SK-N-SH treated with all-trans-retinoic acid at 6 μM for 48 hours (cell line): ENCODE results near the gene KRT15.

ENCODE experiments used
- ATAC-seq: fragments of 200-7000 bp; cut with Tn5 transposase; 3 replicates; pipeline ENCODE4 v1.9.1; 2020; ENCODE audit warnings: mild to moderate bottlenecking, moderate library complexity
- ARNTL ChIP-seq: fragments of 450-650 bp; formaldehyde crosslinking; IDR thresholded peaks from 2 replicates; pipeline ENCODE4 v1.5.0; 2020; ENCODE audit warnings: low read depth, mild to moderate bottlenecking, moderate library complexity, borderline replicate concordance
- BACH2 ChIP-seq: fragments of 250-450 bp; sonication (Bioruptor Pico); IDR thresholded peaks from 2 replicates; pipeline ENCODE4 v1.9.0; 2021; ENCODE audit warnings: mild to moderate bottlenecking, borderline replicate concordance
- CSDC2 ChIP-seq: fragments of 250-450 bp; sonication (Bioruptor Pico); IDR thresholded peaks from 2 replicates; pipeline ENCODE4 v1.5.0; 2020; ENCODE audit warnings: mild to moderate bottlenecking, moderate library complexity
- ESRRG ChIP-seq: fragments of 250-450 bp; sonication (Bioruptor Pico); IDR thresholded peaks from 2 replicates; pipeline ENCODE4 v1.6.1; 2021; ENCODE audit warnings: mild to moderate bottlenecking
- GLIS3 ChIP-seq: fragments of 250-450 bp; sonication (Bioruptor Pico); IDR thresholded peaks from 2 replicates; pipeline ENCODE4 v1.5.0; 2020; ENCODE audit warnings: mild to moderate bottlenecking, moderate library complexity
- ISL1 ChIP-seq: fragments of 250-450 bp; sonication (Bioruptor Pico); IDR thresholded peaks from 2 replicates; pipeline ENCODE4 v2.1.2; 2022; ENCODE audit warnings: mild to moderate bottlenecking, moderate library complexity
- OSR1 ChIP-seq: fragments of 250-450 bp; sonication (Bioruptor Pico); IDR thresholded peaks from 2 replicates; pipeline ENCODE4 v1.8.0; 2022; ENCODE audit warnings: moderate library complexity, mild to moderate bottlenecking, inconsistent platforms
- PPARA ChIP-seq: fragments of 250-450 bp; sonication (Bioruptor Pico); IDR thresholded peaks from 2 replicates; pipeline ENCODE4 v1.5.0; 2020; ENCODE audit warnings: mild to moderate bottlenecking, borderline replicate concordance
- RARB ChIP-seq: fragments of 250-450 bp; sonication (Bioruptor Pico); IDR thresholded peaks from 2 replicates; pipeline ENCODE4 v1.8.0; 2021; ENCODE audit warnings: mild to moderate bottlenecking, moderate library complexity
- SNAI2 ChIP-seq: fragments of 250-450 bp; sonication (Bioruptor Pico); IDR thresholded peaks from 2 replicates; pipeline ENCODE4 v1.5.0; 2020; ENCODE audit warnings: mild to moderate bottlenecking, moderate library complexity
- TCF4 ChIP-seq: fragments of 250-450 bp; sonication (Bioruptor Pico); IDR thresholded peaks from 2 replicates; pipeline ENCODE4 v1.8.0; 2021; ENCODE audit warnings: mild to moderate bottlenecking, moderate library complexity, borderline replicate concordance
- TOX ChIP-seq: fragments of 250-450 bp; sonication (Bioruptor Pico); IDR thresholded peaks from 2 replicates; pipeline ENCODE4 v1.8.0; 2021; ENCODE audit warnings: mild to moderate bottlenecking, moderate library complexity, borderline replicate concordance
- ZC3H10 ChIP-seq: fragments of 250-450 bp; sonication (Bioruptor Pico); IDR thresholded peaks from 2 replicates; pipeline ENCODE4 v1.5.1; 2021; ENCODE audit warnings: mild to moderate bottlenecking, moderate library complexity
- ZFP3 ChIP-seq: fragments of 250-450 bp; sonication (Bioruptor Pico); IDR thresholded peaks from 2 replicates; pipeline ENCODE4 v1.5.0; 2020; ENCODE audit warnings: mild to moderate bottlenecking, moderate library complexity
- ZFP30 ChIP-seq: fragments of 450-650 bp; formaldehyde crosslinking; IDR thresholded peaks from 2 replicates; pipeline ENCODE4 v1.5.0; 2022; ENCODE audit warnings: mild to moderate bottlenecking, moderate library complexity
- ZNF565 ChIP-seq: fragments of 450-650 bp; formaldehyde crosslinking; conservative IDR thresholded peaks from 2 replicates; pipeline ENCODE4 v1.5.0; 2020; ENCODE audit warnings: low read depth, mild to moderate bottlenecking, moderate library complexity
- ZNF70 ChIP-seq: fragments of 450-650 bp; formaldehyde crosslinking; IDR thresholded peaks from 2 replicates; pipeline ENCODE4 v1.5.0; 2020; ENCODE audit warnings: mild to moderate bottlenecking, moderate library complexity
- ZNF8 ChIP-seq: fragments of 450-650 bp; formaldehyde crosslinking; IDR thresholded peaks from 2 replicates; pipeline ENCODE4 v1.5.0; 2020; ENCODE audit warnings: mild to moderate bottlenecking, moderate library complexity
- TF ChIP-seq, protein P1 (sequence below): fragments of 250-450 bp; sonication (Bioruptor Pico); IDR thresholded peaks from 2 replicates; pipeline ENCODE4 v1.5.1; 2021; ENCODE audit warnings: mild to moderate bottlenecking, moderate library complexity
- TF ChIP-seq, protein P2 (sequence below): fragments of 250-450 bp; sonication (Bioruptor Pico); IDR thresholded peaks from 2 replicates; pipeline ENCODE4 v1.8.0; 2020; ENCODE audit warnings: mild to moderate bottlenecking, moderate library complexity, borderline replicate concordance
- TF ChIP-seq, protein P3 (sequence below): fragments of 250-450 bp; sonication (Bioruptor Pico); IDR thresholded peaks from 2 replicates; pipeline ENCODE4 v1.8.0; 2021; ENCODE audit warnings: low read depth, mild to moderate bottlenecking, moderate library complexity, borderline replicate concordance
- TF ChIP-seq, protein P4 (sequence below): fragments of 250-450 bp; sonication (Bioruptor Pico); IDR thresholded peaks from 2 replicates; pipeline ENCODE4 v1.5.1; 2020; ENCODE audit warnings: low read depth, mild to moderate bottlenecking, moderate library complexity

Gene KRT15

DNA sequence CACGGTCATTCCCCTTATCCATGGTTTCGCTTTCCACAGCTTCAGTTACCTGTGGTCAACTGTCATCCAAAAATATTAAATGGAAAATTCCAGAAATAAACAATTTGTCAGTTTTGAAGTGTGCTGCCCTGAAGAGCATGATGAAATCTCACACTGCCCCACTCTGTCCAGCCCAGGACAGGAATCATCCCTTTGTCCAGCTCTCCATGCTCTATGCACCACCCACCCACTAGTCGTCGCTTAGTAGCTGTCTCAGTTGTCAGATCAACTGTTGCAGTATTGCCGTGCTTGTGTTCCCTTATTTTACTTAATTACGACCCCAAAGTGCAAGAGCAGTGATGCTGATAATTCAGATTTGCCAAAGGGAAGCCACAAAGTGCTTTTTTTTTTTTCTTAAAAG is 42.9 kb upstream of the KRT15 start:
- TF ChIP-seq TOX (CRISPR knock-in tag), result no peak
- TF ChIP-seq PPARA (CRISPR knock-in tag), result no peak
- TF ChIP-seq GLIS3 (CRISPR knock-in tag), result no peak
- no peak for TF ChIP-seq ISL1 (CRISPR knock-in tag)
- TF ChIP-seq ARNTL, result no peak
- TF ChIP-seq CSDC2 (CRISPR knock-in tag), result no peak
- TF ChIP-seq, protein P1, sequence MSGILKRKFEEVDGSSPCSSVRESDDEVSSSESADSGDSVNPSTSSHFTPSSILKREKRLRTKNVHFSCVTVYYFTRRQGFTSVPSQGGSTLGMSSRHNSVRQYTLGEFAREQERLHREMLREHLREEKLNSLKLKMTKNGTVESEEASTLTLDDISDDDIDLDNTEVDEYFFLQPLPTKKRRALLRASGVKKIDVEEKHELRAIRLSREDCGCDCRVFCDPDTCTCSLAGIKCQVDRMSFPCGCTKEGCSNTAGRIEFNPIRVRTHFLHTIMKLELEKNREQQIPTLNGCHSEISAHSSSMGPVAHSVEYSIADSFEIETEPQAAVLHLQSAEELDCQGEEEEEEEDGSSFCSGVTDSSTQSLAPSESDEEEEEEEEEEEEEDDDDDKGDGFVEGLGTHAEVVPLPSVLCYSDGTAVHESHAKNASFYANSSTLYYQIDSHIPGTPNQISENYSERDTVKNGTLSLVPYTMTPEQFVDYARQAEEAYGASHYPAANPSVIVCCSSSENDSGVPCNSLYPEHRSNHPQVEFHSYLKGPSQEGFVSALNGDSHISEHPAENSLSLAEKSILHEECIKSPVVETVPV (CRISPR knock-in tag), result no peak
- no peak for TF ChIP-seq ZFP30 (CRISPR knock-in tag)
- TF ChIP-seq ESRRG (CRISPR knock-in tag), result no peak
- no peak for TF ChIP-seq ZNF70 (CRISPR knock-in tag)
- TF ChIP-seq, protein P2, sequence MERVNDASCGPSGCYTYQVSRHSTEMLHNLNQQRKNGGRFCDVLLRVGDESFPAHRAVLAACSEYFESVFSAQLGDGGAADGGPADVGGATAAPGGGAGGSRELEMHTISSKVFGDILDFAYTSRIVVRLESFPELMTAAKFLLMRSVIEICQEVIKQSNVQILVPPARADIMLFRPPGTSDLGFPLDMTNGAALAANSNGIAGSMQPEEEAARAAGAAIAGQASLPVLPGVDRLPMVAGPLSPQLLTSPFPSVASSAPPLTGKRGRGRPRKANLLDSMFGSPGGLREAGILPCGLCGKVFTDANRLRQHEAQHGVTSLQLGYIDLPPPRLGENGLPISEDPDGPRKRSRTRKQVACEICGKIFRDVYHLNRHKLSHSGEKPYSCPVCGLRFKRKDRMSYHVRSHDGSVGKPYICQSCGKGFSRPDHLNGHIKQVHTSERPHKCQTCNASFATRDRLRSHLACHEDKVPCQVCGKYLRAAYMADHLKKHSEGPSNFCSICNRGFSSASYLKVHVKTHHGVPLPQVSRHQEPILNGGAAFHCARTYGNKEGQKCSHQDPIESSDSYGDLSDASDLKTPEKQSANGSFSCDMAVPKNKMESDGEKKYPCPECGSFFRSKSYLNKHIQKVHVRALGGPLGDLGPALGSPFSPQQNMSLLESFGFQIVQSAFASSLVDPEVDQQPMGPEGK, result no peak
- TF ChIP-seq ZFP3 (CRISPR knock-in tag), result no peak
- no peak for TF ChIP-seq SNAI2 (CRISPR knock-in tag)
- no peak for TF ChIP-seq ZC3H10 (CRISPR knock-in tag)
- TF ChIP-seq, protein P3, sequence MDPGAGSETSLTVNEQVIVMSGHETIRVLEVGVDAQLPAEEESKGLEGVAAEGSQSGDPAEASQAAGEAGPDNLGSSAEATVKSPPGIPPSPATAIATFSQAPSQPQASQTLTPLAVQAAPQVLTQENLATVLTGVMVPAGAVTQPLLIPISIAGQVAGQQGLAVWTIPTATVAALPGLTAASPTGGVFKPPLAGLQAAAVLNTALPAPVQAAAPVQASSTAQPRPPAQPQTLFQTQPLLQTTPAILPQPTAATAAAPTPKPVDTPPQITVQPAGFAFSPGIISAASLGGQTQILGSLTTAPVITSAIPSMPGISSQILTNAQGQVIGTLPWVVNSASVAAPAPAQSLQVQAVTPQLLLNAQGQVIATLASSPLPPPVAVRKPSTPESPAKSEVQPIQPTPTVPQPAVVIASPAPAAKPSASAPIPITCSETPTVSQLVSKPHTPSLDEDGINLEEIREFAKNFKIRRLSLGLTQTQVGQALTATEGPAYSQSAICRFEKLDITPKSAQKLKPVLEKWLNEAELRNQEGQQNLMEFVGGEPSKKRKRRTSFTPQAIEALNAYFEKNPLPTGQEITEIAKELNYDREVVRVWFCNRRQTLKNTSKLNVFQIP, result no peak
- no peak for TF ChIP-seq BACH2 (CRISPR knock-in tag)
- TF ChIP-seq, protein P4, sequence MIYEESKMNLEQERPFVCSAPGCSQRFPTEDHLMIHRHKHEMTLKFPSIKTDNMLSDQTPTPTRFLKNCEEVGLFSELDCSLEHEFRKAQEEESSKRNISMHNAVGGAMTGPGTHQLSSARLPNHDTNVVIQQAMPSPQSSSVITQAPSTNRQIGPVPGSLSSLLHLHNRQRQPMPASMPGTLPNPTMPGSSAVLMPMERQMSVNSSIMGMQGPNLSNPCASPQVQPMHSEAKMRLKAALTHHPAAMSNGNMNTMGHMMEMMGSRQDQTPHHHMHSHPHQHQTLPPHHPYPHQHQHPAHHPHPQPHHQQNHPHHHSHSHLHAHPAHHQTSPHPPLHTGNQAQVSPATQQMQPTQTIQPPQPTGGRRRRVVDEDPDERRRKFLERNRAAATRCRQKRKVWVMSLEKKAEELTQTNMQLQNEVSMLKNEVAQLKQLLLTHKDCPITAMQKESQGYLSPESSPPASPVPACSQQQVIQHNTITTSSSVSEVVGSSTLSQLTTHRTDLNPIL (CRISPR knock-in tag), result no peak
- no peak for TF ChIP-seq ZNF565 (CRISPR knock-in tag)
- no peak for TF ChIP-seq RARB (CRISPR knock-in tag)
- TF ChIP-seq, all 23 proteins: peak for 0
- ATAC-seq, result no peak

DNA sequence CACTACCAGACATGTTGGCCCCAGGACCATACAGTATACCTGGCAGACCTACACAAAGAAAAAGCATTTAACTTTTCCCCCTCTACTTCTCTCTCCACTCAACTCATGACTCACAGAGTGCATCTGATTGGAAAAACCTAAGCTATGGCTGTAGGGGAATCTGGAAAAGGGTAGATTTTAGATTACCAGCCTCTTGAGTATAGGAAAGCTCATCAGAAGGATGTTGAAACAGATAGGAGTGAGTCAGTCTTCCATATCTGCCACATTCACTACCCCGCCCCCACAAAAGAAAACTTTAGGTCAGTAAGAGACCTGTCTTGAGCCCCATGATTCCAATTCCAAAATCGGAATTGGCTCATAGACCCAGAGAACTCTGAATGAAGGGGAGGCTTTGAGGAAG is 40.9 kb upstream of the KRT15 start:
- TF ChIP-seq CSDC2 (CRISPR knock-in tag) (no peak), ZC3H10 (CRISPR knock-in tag) (no peak), OSR1 (CRISPR knock-in tag) (no peak), ZFP30 (CRISPR knock-in tag) (no peak), BACH2 (CRISPR knock-in tag) (no peak), TOX (CRISPR knock-in tag) (no peak), ZNF70 (CRISPR knock-in tag) (no peak), PPARA (CRISPR knock-in tag) (no peak), ISL1 (CRISPR knock-in tag) (no peak), ZNF8 (CRISPR knock-in tag) (no peak), ZFP3 (CRISPR knock-in tag) (no peak), GLIS3 (CRISPR knock-in tag) (no peak), TCF4 (CRISPR knock-in tag) (no peak)
- TF ChIP-seq, protein P4 (CRISPR knock-in tag), result no peak
- TF ChIP-seq, protein P2, result no peak
- TF ChIP-seq, protein P3, result no peak
- no peak for ATAC-seq
